Measurements from ENCODE around the gene MEGF11.

- TF ChIP-seq GATA2 (IDR thresholded peaks at IDR 0.05; ENCODE audit: low read depth, low read length): no peak
- TF ChIP-seq GATA3 (IDR thresholded peaks at IDR 0.05; ENCODE audit: low read depth, low read length): no peak
Measured at GRCh38 chr15:66017000-66017399, 236.6 kb downstream of the MEGF11 start.
